HepG2 (cell line): ENCODE results near the gene RSF1. TPM values are rescaled to one million over a fixed set of nuclear protein-coding genes. Genes with fewer than 3 reads are reported as not detected.

Experiments used
- CC2D1A ChIP-seq: sonication (generic); formaldehyde crosslinking; IDR thresholded peaks from 2 replicates; pipeline ENCODE4 v1.8.1; 2023; ENCODE audit warnings: mild to moderate bottlenecking, missing genetic modification reagents
- CREBL2 ChIP-seq: sonication (generic); formaldehyde crosslinking; IDR thresholded peaks from 2 replicates; pipeline ENCODE4 v1.8.1; 2023; ENCODE audit warnings: missing genetic modification reagents, mild to moderate bottlenecking, borderline replicate concordance
- DRAP1 ChIP-seq: IDR thresholded peaks from 2 replicates; pipeline ENCODE4 v1.6.1; 2016; ENCODE audit warnings: missing genetic modification reagents, missing compliant biosample characterization
- ETS1 ChIP-seq: sonication (generic); formaldehyde crosslinking; IDR thresholded peaks from 2 replicates; pipeline ENCODE4 v1.4.0; 2020; ENCODE audit warnings: missing genetic modification reagents
- FUBP1 ChIP-seq: sonication (generic); formaldehyde crosslinking; IDR thresholded peaks from 2 replicates; pipeline ENCODE4 v1.5.1; 2020; ENCODE audit warnings: missing genetic modification reagents, mild to moderate bottlenecking, borderline replicate concordance
- GMEB2 ChIP-seq: IDR thresholded peaks from 2 replicates; pipeline ENCODE4 v1.6.1; 2016; ENCODE audit warnings: missing biosample characterization, missing genetic modification reagents, low read depth
- HES4 ChIP-seq: sonication (generic); formaldehyde crosslinking; IDR thresholded peaks from 2 replicates; pipeline ENCODE4 v1.9.0; 2021; ENCODE audit warnings: mild to moderate bottlenecking, missing genetic modification reagents, borderline replicate concordance
- HHEX ChIP-seq: IDR thresholded peaks from 2 replicates; pipeline ENCODE4 v1.6.1; 2016; ENCODE audit warnings: control low read depth
- PBX2 ChIP-seq: IDR thresholded peaks from 2 replicates; pipeline ENCODE4 v1.6.1; 2016; ENCODE audit warnings: control low read depth
- PBX3 ChIP-seq: sonication (generic); formaldehyde crosslinking; IDR thresholded peaks from 2 replicates; pipeline ENCODE4 v1.8.1; 2023; ENCODE audit warnings: missing genetic modification reagents, inconsistent platforms, borderline replicate concordance
- RAD21 ChIP-seq: fragments of 450-650 bp; formaldehyde crosslinking; IDR thresholded peaks from 2 replicates; pipeline ENCODE4 v1.5.0; 2020; ENCODE audit warnings: mild to moderate bottlenecking
- RFX5 ChIP-seq: IDR thresholded peaks from 2 replicates; pipeline ENCODE4 v1.6.1; 2011; ENCODE audit warnings: low read depth, low read length, improper control_type of control experiment
- STAG1 ChIP-seq: sonication (generic); formaldehyde crosslinking; IDR thresholded peaks from 2 replicates; pipeline ENCODE4 v1.4.0; 2020; ENCODE audit warnings: missing genetic modification reagents
- TBX3 ChIP-seq: fragments of 450-650 bp; IDR thresholded peaks from 2 replicates; pipeline ENCODE4 v1.6.1; 2017; ENCODE audit warnings: antibody characterized with exemption, mild to moderate bottlenecking, inconsistent platforms, borderline replicate concordance
- TEAD3 ChIP-seq: optimal IDR thresholded peaks from 2 replicates; pipeline ENCODE3; 2016; ENCODE audit warnings: borderline replicate concordance
- TMF1 ChIP-seq: sonication (generic); formaldehyde crosslinking; IDR thresholded peaks from 2 replicates; pipeline ENCODE4 v1.8.1; 2022; ENCODE audit warnings: low read depth, missing genetic modification reagents
- ZBTB39 ChIP-seq: sonication (generic); formaldehyde crosslinking; IDR thresholded peaks from 2 replicates; pipeline ENCODE4 v1.5.0; 2020; ENCODE audit warnings: missing genetic modification reagents
- ZNF337 ChIP-seq: sonication (generic); formaldehyde crosslinking; IDR thresholded peaks from 2 replicates; pipeline ENCODE4 v1.5.1; 2020; ENCODE audit warnings: missing genetic modification reagents, low read depth, mild to moderate bottlenecking, borderline replicate concordance
- ZNF605 ChIP-seq: sonication (generic); formaldehyde crosslinking; IDR thresholded peaks from 2 replicates; pipeline ENCODE4 v1.8.0; 2022; ENCODE audit warnings: mild to moderate bottlenecking, missing genetic modification reagents
- ZNF644 ChIP-seq: IDR thresholded peaks from 2 replicates; pipeline ENCODE4 v1.6.1; 2016; ENCODE audit warnings: low read depth
- polyA plus RNA-seq, 8 experiments: library from polyadenylated mRNA; depleted of rRNA in 3 of 8; stranded (reverse) in 7 of 8; unstranded in 1 of 8; fragments of >200 nt; fragmentation: Illumina TruSeq in 4 of 8; extraction: Trizol in 4 of 8; gene quantifications; 2 replicates each; pipeline versions ENCODE4 v1.2.1 to v1.2.3, GENCODE V29; 2011 to 2016; ENCODE audit warnings: low read depth in 4 of 8, missing spikeins in 1 of 8, mixed read lengths in 1 of 8; ENCODE audit not compliant: insufficient read depth in 1 of 8
- total RNA-seq, 5 experiments: library from RNA; depleted of rRNA; stranded (reverse); fragments of >200 nt; fragmentation: Illumina TruSeq; extraction: Trizol; gene quantifications; 2 replicates each; pipeline ENCODE4 v1.2.3, GENCODE V29; 2016; ENCODE audit warnings: low read depth in 1 of 5

RSF1 gene
- total and polyA plus RNA-seq, 2 of the 13 experiments (the other 11 are each of a cell fraction or from before 2014, with no cell fraction given), result 15.5 to 33.1 TPM

GRCh38 chr11:77619576-77620198 lies 200.8 kb downstream of the RSF1 start (continued):
- TF ChIP-seq CREBL2 (CRISPR knock-in tag) (no peak), ZNF605 (no peak), CC2D1A (CRISPR knock-in tag) (no peak), TEAD3 (peak; percentile 36), PBX3 (CRISPR knock-in tag) (no peak), TBX3 (no peak), ZNF337 (CRISPR knock-in tag) (no peak), RFX5 (no peak), RAD21 (CRISPR knock-in tag) (peak; percentile 61; the same call in 1 of the 2 replicates), ZBTB39 (no peak), TMF1 (CRISPR knock-in tag) (no peak), GMEB2 (CRISPR knock-in tag) (no peak), FUBP1 (CRISPR knock-in tag) (no peak), HES4 (CRISPR knock-in tag) (no peak), DRAP1 (CRISPR knock-in tag) (no peak), STAG1 (CRISPR knock-in tag) (peak; percentile 71), PBX2 (CRISPR knock-in tag) (no peak), ZNF644 (CRISPR knock-in tag) (no peak), ETS1 (CRISPR knock-in tag) (no peak), HHEX (no peak)
